HG02938 (cell line): ENCODE results near the gene SERTAD2.
A peak's percentile ranks its signal among the peaks of the same experiment; 100 is the strongest.

ENCODE experiments used
- ATAC-seq: cut with Tn5 transposase; IDR thresholded peaks from one replicate; pipeline ENCODE4 v1.9.1; 2021; ENCODE audit warnings: mild to moderate bottlenecking, moderate library complexity; ENCODE audit not compliant: unreplicated experiment

The SERTAD2 gene

DNA sequence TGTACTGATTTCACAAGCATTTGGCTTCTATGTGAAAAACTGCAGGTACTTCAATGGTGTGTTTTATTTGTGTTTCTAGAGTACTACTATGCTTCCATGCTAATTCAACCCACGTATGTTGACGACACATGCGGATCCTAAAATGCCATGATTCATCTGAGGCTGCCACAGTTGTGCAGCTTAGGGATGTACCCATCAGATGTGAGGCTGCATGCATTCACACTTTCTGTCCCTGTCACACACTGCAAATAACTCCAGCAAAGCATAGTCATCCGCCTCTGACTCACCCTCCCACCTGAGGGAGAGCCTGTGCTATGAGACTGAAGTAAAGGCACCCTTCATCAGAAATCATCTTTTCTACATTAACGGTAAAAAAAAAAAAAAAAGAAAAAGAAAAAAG is 22.1 kb upstream of the SERTAD2 start:
- no peak for ATAC-seq

DNA sequence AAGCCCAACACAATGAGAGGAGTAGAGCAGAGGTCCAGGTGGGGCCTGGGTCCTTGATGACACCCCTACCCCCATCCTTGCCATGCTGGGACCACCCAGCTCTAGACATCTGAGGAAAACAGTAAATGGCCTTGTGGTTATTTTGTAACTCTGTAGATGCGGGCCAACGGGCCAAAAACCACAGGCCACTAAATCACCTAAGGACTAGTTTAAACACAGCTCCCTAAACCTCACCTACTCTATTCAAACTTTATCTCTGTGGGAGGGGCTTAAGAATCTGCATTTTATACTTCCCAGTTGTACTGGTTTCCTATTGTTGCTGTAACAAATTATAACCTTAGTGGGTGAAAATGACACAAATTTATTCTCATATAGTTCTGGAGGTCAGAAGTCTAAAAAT is 19.0 kb upstream of the SERTAD2 start:
- ATAC-seq, result no peak

DNA sequence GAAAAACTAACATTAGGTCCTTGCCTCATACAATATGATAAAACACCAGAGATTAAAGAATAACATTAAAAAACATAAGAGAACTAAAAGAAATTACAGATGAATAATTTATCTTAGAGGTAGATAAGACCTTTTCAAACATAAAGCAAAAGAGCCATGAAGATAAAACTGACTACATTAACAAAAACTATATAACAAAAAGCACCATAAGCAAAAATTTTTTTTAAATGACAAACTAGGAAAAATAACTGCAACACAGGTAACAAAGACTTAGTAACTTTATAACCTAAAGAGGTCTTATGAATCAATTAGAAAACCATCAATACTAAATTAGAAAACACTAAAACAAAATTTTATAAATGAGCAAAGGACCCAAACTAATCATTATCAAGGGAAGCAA is 16.3 kb upstream of the SERTAD2 start:
- no peak for ATAC-seq

DNA sequence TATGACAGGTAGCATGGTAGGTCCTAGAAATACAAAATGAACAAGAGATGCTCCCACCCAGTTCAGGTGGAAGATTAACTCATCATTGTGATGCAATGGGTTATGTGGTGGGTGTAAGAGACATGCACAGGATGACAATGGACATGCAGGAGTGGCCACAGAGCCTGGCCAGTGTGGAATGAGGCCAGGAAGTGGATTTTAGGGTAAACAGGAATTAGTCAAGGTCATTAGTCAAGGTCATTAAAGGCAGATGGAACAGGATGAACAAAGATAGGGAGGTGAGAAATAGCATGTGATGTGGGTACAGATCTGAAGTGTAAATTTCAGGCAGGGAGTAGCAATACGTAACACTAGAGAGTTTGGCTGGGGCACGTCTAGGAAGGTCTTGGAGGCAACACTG is 15.6 kb upstream of the SERTAD2 start:
- no peak for ATAC-seq

DNA sequence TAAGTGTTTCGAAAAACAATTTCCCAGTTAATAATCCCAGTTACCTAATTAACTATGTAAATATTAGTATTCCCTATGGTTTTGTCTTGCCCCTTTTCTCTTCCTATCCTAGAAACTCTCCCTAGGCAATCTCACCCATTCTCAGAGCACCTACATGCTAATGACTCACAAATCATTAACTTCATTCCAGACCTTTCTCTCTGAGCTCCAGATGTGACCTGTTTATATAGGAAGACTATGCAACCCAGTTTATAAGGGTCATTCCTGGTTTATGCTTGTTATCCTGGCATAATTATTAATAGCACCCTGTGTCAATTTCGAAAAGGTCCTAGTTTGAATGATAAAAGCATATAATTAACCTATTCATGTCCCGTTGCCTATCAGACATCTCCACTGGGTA is 14.8 kb upstream of the SERTAD2 start:
- ATAC-seq, result no peak

DNA sequence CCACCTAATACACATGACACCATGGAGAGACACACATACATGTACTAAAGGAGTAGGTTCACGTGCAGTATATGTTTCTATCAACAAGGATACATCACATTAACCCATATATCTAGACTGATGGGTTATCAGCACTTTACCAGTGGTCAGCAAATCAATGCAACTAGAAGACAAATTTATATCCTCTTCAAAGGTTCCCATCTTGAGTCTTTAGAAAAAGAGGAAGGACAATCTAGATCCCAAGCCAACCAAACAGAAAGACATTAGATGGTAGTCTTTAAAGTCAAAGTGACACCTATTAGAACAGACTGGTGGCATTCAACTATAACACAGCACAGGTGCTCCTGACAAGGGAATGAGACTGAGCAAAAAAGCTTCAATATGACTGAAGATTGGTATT is 13.8 kb upstream of the SERTAD2 start:
- no peak for ATAC-seq

DNA sequence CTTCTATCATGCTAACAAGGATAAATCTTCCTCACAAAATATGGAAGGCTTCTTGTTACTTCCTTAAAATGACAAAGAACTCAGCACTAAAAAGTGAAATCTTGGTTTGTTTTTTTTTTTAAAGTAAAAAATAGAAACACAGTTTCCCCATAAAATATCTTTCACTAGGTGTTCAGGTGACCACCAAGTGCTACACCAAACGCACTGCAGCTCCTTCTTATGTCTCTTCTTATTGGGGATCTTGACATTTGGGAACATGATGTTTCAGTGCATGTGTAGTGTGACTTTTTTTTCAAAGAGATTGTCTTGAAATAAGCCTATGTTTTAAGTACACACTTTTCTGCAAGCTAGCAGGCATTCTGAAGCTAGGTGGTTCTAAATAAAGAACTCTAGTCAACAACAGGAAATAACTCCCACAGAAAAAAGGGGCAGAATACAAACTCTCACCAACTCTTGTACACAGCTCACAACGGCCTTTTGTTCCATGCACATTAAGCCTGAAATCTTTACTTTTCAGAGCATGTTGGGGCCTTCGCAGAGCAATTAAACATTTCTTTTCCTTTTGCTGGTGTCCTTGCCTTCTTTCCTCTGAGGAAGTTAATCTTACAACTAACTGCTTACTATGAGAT is 13.2 kb upstream of the SERTAD2 start:
- no peak for ATAC-seq

DNA sequence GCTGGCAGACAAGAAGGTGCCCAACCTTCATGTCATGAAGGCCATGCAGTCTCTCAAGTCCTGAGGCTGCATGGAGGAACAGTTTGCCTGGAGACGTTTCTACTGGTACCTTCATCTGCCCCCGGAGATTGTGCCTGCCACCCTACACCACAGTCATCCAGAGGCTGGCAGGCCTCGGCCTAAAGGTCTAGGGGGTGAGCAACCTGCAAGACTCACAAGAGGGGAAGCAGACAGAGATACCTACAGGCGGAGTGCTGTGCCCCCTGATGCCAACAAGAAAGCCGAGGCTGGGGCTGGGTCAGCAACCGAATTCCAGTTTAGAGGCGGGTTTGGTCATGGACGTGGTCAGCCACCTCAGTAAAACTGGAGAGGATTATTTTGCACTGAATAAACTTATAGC is 12.0 kb upstream of the SERTAD2 start:
- ATAC-seq, result no peak

DNA sequence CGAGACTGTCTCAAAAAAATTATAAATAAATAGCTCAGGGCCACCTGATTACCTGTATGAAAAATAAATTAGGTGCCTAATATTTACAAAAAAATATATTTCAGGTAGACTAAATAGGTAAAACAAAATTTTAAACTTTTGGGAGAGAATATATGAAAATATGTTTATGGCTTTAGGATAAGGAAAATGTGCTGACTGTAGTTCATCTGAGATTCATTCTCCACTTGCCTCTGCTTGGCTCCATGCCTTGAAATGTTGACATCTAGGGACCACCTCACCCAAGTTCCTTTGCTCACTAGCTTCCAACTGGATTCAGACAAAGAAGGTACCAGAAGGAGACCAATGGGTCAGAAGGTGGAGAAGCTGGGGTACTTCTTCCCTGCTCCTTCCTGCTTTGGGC is 9.7 kb upstream of the SERTAD2 start:
- ATAC-seq, result no peak

DNA sequence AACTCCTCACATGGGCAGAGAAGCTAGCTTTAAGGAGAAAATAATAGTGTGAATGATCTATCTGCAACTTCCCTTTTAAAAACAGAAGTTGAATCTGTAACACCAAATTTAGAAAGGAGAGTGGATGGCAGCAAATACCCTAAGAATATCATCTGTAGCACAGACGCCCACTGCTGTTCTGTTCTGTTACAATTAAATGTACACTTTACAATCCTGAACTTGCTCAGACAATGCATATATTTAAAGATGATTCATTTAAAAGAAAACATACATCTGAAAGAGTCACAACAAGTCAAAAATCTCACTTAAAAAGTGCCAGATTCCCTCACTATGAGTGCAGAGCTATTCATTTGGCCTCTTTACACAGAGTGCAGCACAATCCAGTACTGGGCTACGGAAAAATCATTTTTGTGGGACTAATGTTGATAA is 8.0 kb upstream of the SERTAD2 start:
- no peak for ATAC-seq

DNA sequence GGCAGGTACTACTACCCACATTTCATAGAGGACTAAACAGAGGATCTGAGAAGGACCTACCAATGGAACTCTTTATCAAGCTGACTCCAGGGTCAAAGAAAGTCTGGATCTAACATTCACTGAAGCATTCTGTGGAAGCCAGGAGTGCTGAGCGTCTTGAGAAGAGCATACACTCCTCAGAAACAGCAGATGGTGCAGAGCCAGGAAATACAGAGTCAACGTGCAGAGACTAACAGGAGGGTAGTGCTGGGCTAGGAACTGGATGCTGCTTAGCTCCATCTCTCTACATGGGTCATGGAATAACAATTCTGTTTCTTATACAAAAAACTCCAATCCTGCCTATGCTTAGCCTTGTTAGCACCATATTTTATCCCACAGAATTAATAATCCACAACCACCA is 5.5 kb upstream of the SERTAD2 start:
- ATAC-seq, result no peak

DNA sequence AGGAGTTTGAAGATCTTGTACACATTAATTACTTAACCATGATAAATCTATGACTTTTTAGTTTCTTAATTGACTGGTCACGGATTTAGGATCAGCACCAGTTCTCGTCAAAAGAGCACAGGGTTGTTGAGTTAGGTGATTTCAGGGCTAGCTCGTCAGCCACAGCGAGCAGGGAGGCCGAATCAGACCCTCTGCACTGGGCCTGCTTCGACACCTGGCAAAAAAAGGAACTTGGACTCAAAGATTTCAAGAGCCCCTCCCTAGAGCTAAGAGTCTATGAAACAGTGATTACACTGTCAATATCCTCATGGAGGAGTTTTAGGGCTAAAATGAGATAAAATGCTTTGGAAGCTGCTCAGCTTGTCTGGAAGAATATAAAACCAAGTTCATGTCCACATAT is 4.6 kb upstream of the SERTAD2 start:
- no peak for ATAC-seq

DNA sequence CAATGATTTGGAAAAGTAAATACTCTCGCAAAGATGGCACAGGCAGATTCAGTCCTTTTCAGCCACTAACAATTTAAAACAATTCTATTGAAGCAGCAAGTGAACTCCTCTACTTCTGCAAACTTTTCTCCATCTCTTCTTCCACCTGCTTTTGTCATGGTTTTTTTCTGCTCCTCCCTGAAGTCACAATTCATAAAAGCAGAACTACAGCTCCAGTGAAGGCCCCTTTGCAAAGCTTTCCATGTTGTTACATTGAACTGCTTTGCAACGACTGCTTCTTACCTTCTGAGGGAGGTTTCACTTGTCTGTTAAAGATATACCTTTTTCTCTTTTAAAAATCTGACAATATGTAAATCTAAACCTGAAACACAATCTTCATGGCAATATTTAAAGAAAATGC is 3.7 kb upstream of the SERTAD2 start:
- no peak for ATAC-seq

DNA sequence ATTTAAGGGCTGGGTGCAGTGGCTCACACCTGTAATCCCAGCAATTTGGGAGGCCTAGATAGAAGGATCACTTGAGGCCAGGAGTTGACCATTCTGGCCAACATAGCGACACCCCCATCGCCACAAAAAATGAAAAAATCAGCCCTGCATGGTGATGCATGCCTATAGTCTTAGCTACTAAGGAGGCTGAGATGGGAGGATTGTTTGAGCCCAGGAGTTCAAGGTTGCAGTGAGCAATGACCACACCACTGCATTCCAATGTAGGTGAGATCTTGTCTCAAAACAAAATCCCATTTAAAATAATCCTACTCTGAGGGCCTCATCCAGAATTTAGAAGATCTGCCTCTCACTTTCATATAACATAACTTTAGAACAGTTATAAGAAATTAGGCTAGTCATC is 2.7 kb upstream of the SERTAD2 start:
- ATAC-seq, result no peak

DNA sequence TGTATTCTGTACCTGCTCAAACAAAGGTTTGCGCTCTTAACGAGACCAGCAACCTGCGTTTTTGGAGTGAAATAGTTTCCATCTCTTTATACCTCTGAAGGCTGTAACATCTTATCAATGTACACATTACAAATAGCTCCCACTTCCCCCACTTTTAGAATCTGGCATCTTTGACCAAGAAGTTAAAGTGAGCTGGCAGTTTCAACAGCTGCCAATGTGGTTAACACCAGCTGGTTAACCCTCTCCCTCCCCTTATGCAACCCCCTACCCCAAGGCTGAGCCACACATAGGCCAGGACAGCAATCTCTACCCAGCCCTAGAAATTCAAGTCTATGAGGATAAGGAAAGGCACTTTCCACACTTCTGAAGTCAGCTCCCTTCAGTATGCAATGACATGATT is 2.2 kb upstream of the SERTAD2 start:
- no peak for ATAC-seq

DNA sequence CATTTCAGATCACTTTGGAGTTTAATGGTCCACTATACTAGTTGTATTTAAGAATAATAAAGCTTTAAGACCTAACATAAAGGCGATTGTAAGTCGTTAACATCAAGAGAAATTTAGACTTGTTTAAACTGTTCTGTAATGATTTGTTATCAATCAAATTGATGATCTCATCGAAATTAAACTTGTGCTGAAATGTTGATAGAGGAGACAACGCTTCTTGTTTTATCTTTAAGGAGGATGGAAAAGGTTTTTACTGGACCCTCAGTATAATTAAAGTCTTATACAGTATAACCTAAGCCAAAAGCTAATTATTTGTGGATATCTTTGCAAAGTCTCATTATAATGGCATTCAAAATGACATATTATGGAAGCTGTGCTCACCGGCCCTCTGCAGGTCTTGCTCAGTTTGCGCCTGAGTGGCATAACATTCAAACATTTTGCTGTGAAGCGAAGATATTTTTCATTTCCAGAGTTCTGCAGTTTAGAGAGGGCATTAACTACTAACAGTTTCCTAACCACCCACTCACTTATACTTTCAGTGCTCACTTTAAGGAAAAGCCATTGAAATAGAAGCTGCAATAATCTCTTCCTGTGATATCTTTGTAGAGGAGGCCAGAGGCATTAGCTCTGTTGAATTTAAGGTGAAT is 1.4 kb upstream of the SERTAD2 start:
- ATAC-seq, result no peak

DNA sequence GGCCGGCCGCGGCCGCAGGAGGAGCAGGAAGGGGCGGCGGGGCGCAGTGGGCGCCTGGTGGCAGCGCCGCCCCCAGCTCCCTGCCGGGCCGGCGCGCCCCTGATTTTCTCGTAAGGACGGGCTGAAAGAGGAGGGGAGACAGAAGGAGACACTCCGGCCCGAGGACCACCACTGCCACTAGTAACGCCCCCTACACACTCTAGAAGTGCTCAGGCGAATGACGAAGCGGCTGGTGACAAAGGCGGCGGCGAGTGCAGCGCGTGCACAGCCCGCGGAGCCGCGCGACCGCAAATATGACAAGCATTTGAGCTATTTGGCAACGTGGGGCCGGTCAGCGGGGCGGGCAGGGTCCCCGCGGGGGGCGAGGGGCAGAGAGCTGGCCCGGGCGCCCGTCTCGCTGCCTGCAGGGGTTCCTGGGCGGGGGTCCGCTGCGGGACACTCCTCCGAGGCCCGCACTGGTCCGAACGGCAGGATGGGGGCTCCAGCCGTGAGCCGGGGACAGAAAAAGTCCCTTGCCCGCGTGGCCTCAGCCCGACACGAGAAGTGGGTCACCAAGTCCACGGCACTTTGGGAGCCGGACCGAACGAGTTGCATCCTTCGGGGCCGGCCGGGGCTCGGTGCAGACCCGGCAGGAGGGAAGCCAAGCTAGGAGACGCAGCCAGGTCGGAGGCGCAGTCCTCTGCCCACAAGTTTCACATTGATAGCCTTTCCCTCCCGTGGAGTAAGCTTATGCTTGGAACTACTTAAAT is 524 bp upstream of the SERTAD2 start:
- peak; percentile 48 for ATAC-seq

DNA sequence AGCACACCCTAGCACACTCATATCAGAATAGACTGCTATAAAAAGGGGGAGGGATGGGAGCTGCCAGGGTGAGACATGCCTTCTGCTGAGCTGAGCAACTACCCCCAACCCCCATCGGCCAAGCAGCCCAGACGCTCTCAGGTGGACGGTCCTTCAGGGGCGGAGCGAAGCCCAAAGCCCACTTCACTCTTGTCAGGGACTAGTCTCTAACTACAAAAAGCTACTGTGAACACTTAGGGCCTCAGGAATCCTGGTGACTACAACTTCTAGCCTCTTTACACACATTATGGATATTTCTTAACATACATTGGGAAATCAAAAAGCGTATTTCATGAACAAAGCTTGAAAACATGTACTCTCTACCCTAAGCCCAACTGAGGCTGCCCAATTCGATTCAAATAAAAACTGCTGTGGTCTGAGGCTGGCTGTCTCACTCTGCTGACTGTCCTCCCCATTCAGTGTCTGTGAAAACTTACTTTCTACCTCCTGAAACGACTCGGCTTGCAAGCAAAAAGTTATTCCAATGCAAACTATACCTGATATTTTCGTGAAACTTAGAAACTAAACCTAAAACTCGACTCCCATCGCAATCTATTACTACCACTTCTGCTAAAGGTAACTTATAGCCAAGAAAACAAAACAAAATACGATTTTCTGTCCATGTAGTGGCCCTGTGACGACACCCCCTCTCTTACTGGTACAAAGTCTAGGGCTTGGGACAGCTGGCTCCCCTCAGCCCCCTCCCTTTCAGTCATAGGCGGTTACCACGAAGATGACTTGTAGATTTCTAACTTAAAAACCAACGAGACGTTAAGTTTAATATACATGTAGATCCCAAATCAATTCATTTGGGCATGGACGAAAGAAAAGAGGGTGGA is 1.2 kb downstream of the SERTAD2 start:
- no peak for ATAC-seq

DNA sequence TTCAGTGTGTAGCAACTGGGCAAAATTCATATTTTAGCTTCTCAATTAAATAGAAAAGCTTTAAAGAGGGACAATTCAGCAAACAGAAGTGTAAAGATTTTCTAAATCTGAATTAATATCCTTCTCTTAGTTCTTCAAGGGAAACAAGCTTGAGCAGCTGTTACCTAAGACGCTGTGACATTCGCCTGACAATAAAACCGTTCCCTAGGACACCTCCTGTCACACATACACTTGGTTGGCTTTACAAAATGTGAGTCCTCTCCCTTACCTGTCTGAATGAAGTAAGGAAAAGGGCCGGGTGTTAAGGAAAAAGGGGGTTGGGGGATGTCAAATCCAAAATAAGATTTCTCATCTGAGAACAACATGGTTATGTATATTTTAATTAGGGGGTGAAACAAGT is 2.1 kb downstream of the SERTAD2 start:
- ATAC-seq, result no peak

DNA sequence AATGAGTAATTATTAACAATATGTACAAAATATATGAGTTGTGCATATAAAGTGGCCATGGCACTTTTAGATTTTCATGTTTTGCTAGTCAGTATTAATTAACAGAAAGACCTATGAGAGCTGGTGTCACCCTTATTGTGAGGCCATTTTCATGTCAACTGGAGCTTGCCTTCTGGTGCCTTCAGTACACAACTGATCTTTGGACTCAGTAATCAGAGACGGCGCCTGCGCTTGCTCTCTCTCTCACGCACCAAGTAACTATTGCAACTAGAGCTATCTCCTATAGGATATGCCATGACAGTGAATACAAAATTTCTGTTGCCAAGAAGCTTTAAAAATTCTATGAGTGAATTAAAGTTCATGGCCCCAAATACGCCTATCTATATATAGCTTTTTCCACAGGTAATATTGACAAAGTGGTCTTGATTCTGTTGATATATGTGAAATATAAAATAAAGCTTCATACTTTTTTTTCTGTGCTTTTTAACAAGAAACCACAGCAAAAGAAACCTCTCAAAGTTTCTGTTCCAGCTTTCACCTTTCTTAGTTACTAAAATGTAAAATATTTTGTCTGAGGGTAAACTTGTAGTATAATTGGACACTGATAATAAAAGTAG is 2.9 kb downstream of the SERTAD2 start:
- ATAC-seq, result no peak

DNA sequence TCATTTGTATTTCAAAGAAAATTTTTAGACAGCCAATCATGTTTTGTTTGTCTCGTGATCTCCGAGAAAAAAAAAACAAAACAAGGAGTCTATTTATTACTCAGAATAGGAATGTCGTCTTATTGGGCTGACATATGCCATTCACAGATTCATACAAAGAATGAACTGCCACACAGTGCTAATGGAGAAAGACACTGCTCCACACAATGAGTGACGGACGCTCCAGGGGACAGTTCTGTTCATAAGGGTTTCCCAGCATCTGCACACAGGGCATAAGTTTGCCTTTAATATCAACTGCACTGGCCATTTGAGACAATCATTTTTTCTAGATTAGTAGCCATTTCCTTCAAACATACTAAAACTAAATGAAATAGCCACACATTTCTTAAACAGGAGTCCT is 3.4 kb downstream of the SERTAD2 start:
- no peak for ATAC-seq
